Hepatocyte (in vitro differentiated cells): ENCODE results near the gene DKK2. TPM values are rescaled to one million over a fixed set of nuclear protein-coding genes. Genes with fewer than 3 reads are reported as not detected.

ENCODE experiments used
- DNase-seq: peaks from one replicate; pipeline ENCODE4 v3.0.0-alpha.2; 2016; ENCODE audit warnings: low spot score
- H2AFZ ChIP-seq: fragments of 200-600 bp; sonication (generic); 2 replicates; pipeline ENCODE4 v1.6.0; 2016; ENCODE audit warnings: antibody characterized with exemption, mild to moderate bottlenecking
- H3K27ac ChIP-seq: fragments of 200-600 bp; sonication (generic); 2 replicates; pipeline ENCODE4 v1.5.1; 2016; ENCODE audit warnings: mild to moderate bottlenecking
- H3K27me3 ChIP-seq: fragments of 200-600 bp; sonication (generic); 2 replicates; pipeline ENCODE4 v1.6.1; 2016
- H3K36me3 ChIP-seq: fragments of 200-600 bp; sonication (generic); replicated peaks from 2 replicates; pipeline ENCODE4 v1.5.1; 2016; ENCODE audit warnings: low read depth; ENCODE audit not compliant: insufficient read depth
- H3K4me1 ChIP-seq: fragments of 200-600 bp; sonication (generic); 2 replicates; pipeline ENCODE4 v1.5.1; 2016; ENCODE audit warnings: mild to moderate bottlenecking, moderate library complexity; ENCODE audit not compliant: insufficient read depth
- H3K4me2 ChIP-seq: fragments of 200-600 bp; sonication (generic); 2 replicates; pipeline ENCODE4 v1.6.0; 2016
- H3K4me3 ChIP-seq: fragments of 200-600 bp; sonication (generic); 2 replicates; pipeline ENCODE4 v1.5.1; 2016; ENCODE audit warnings: mild to moderate bottlenecking
- H3K79me2 ChIP-seq: fragments of 200-600 bp; sonication (generic); 2 replicates; pipeline ENCODE4 v1.6.0; 2017; ENCODE audit warnings: mild to moderate bottlenecking
- H3K9me2 ChIP-seq: fragments of 200-600 bp; sonication (generic); replicated peaks from 2 replicates; pipeline ENCODE4 v1.6.0; 2017; ENCODE audit warnings: mild to moderate bottlenecking; ENCODE audit not compliant: insufficient read depth
- H3K9me3 ChIP-seq: fragments of 200-600 bp; sonication (generic); 2 replicates; pipeline ENCODE4 v1.5.1; 2016; ENCODE audit warnings: low read depth, mild to moderate bottlenecking
- H4K20me1 ChIP-seq: fragments of 200-600 bp; sonication (generic); 2 replicates; pipeline ENCODE4 v1.6.0; 2016; ENCODE audit warnings: mild to moderate bottlenecking; ENCODE audit not compliant: insufficient read depth, poor library complexity, severe bottlenecking
- CTCF ChIP-seq: fragments of 200-600 bp; sonication (generic); IDR thresholded peaks from 2 replicates; pipeline ENCODE4 v1.5.1; 2016; ENCODE audit warnings: antibody characterized with exemption, mild to moderate bottlenecking; ENCODE audit not compliant: poor library complexity
- EZH2 ChIP-seq: fragments of 200-600 bp; sonication (generic); IDR thresholded peaks from 2 replicates; pipeline ENCODE4 v1.6.1; 2016; ENCODE audit warnings: antibody characterized with exemption, mild to moderate bottlenecking, borderline replicate concordance
- EZH2phosphoT487 ChIP-seq: fragments of 200-600 bp; sonication (generic); IDR thresholded peaks from one replicate; pipeline ENCODE4 v1.6.1; 2018; ENCODE audit warnings: antibody characterized with exemption, mild to moderate bottlenecking, low read depth, moderate library complexity; ENCODE audit not compliant: unreplicated experiment, severe bottlenecking
- WGBS: methylation state at CpG from one replicate; pipeline ENCODE4 v1.1.6; 2016; ENCODE audit warnings: low lambda C conversion rate; ENCODE audit errors: missing lambda C conversion rate; 5-methylcytosine and 5-hydroxymethylcytosine counted together
- polyA plus RNA-seq: library from polyadenylated mRNA; unstranded; fragments of >200 nt; fragmentation: Nextera tagmentation; extraction: Ambion mirVana; gene quantifications from 2 replicates; pipeline ENCODE4 v1.2.1, GENCODE V29; 2016
- total RNA-seq: library from RNA; depleted of rRNA; stranded (reverse); fragments of >200 nt; gene quantifications from 2 replicates; pipeline ENCODE4 v1.2.3, GENCODE V29; 2014

DKK2 gene
- total and polyA plus RNA-seq, 2 experiments from 2014 or later: 19.7 to 28.1 TPM

- Histone ChIP-seq H4K20me1 (no peaks in the 10 kb centered on the region), H3K4me3 (no peak overlapping the region), H3K27ac (no peak overlapping the region), H3K9me3 (no peaks in the 10 kb centered on the region), H2AFZ (no peak overlapping the region), H3K4me1 (no peaks in the 10 kb centered on the region), H3K79me2 (peaks cover under 1% of the 10 kb centered on the region), H3K4me2 (peak overlapping the region; percentile 47), H3K27me3 (no peaks in the 10 kb centered on the region), H3K9me2 (no peaks in the 10 kb centered on the region), H3K36me3 (no peaks in the 10 kb centered on the region)
- no peak for DNase-seq
- TF ChIP-seq CTCF (no peak), EZH2 (no peak), EZH2phosphoT487 (no peak)
- WGBS: 58% methylated on average over 3 of the region's 3 CpGs
Measured at GRCh38 chr4:107018344-107018735, 17.8 kb downstream of the DKK2 start.

GRCh38 chr4:107017443-107018343, 18.4 kb downstream of the DKK2 start:
- H3K4me2 ChIP-seq: peak overlapping the region; percentile 47
- H3K27ac ChIP-seq: no peak overlapping the region
- no peaks in the 10 kb centered on the region for H3K79me2 ChIP-seq
- H4K20me1 ChIP-seq: no peaks in the 10 kb centered on the region
- H3K9me2 ChIP-seq: no peaks in the 10 kb centered on the region
- TF ChIP-seq CTCF: no peak
- no peak for TF ChIP-seq EZH2phosphoT487
- no peak for TF ChIP-seq EZH2
- H3K4me3 ChIP-seq: no peak overlapping the region
- no peaks in the 10 kb centered on the region for H3K9me3 ChIP-seq
- no peaks in the 10 kb centered on the region for H3K36me3 ChIP-seq
- 64% methylated on average over 7 of the region's 7 CpGs for WGBS
- H3K4me1 ChIP-seq: no peaks in the 10 kb centered on the region
- H3K27me3 ChIP-seq: no peaks in the 10 kb centered on the region
- no peak for DNase-seq
- no peak overlapping the region for H2AFZ ChIP-seq

- Histone ChIP-seq H3K27ac (no peak overlapping the region), H4K20me1 (no peaks in the 10 kb centered on the region), H2AFZ (no peak overlapping the region), H3K36me3 (no peaks in the 10 kb centered on the region), H3K4me1 (no peaks in the 10 kb centered on the region), H3K9me3 (no peaks in the 10 kb centered on the region), H3K4me2 (no peak overlapping the region), H3K27me3 (no peaks in the 10 kb centered on the region), H3K79me2 (no peaks in the 10 kb centered on the region), H3K9me2 (no peaks in the 10 kb centered on the region), H3K4me3 (no peak overlapping the region)
- no peak for DNase-seq
- 83% methylated on average over 3 of the region's 3 CpGs for WGBS
- TF ChIP-seq CTCF: no peak
- no peak for TF ChIP-seq EZH2phosphoT487
- no peak for TF ChIP-seq EZH2
Measured at GRCh38 chr4:107011312-107011711, 24.8 kb downstream of the DKK2 start.
